HepG2 (cell line): ENCODE measurements around the gene CCDC18. TPM values are rescaled to one million over a fixed set of nuclear protein-coding genes. Genes with fewer than 3 reads are reported as not detected.

Source experiments
- MBNL3 ChIP-seq: fragments of 250-450 bp; sonication (Bioruptor Pico); conservative IDR thresholded peaks from 2 replicates; pipeline ENCODE4 v1.8.0; 2022; ENCODE audit warnings: mild to moderate bottlenecking, inconsistent platforms
- NR2C2 ChIP-seq: sonication (generic); formaldehyde crosslinking; IDR thresholded peaks from 2 replicates; pipeline ENCODE4 v1.4.0; 2020; ENCODE audit warnings: missing genetic modification reagents, mild to moderate bottlenecking, moderate library complexity, borderline replicate concordance
- POGZ ChIP-seq: sonication (generic); formaldehyde crosslinking; IDR thresholded peaks from 2 replicates; pipeline ENCODE4 v1.4.0; 2020; ENCODE audit warnings: mild to moderate bottlenecking, missing genetic modification reagents
- SNAI1 ChIP-seq: sonication (generic); formaldehyde crosslinking; IDR thresholded peaks from 2 replicates; pipeline ENCODE4 v1.5.0; 2020; ENCODE audit warnings: mild to moderate bottlenecking, missing genetic modification reagents, borderline replicate concordance
- ZNF142 ChIP-seq: sonication (generic); formaldehyde crosslinking; IDR thresholded peaks from 2 replicates; pipeline ENCODE4 v1.4.0; 2020; ENCODE audit warnings: missing genetic modification reagents
- ZNF205 ChIP-seq: IDR thresholded peaks from 2 replicates; pipeline ENCODE4 v1.6.1; 2018; ENCODE audit warnings: missing biosample characterization, missing genetic modification reagents
- ZNF263 ChIP-seq: sonication (generic); formaldehyde crosslinking; IDR thresholded peaks from 2 replicates; pipeline ENCODE4 v1.4.0; 2020; ENCODE audit warnings: missing genetic modification reagents
- ZNF3 ChIP-seq: IDR thresholded peaks from 2 replicates; pipeline ENCODE4 v1.7.0; 2017; ENCODE audit warnings: inconsistent platforms
- ZNF318 ChIP-seq: sonication (generic); formaldehyde crosslinking; IDR thresholded peaks from 2 replicates; pipeline ENCODE4 v1.4.0; 2020; ENCODE audit warnings: mild to moderate bottlenecking, missing genetic modification reagents
- ZNF343 ChIP-seq: sonication (generic); formaldehyde crosslinking; IDR thresholded peaks from 2 replicates; pipeline ENCODE4 v1.4.0; 2020; ENCODE audit warnings: mild to moderate bottlenecking, missing genetic modification reagents
- ZNF616 ChIP-seq: sonication (generic); formaldehyde crosslinking; IDR thresholded peaks from 2 replicates; pipeline ENCODE4 v1.5.0; 2020; ENCODE audit warnings: low read depth, mild to moderate bottlenecking, missing genetic modification reagents
- ZSCAN21 ChIP-seq: sonication (generic); formaldehyde crosslinking; IDR thresholded peaks from 2 replicates; pipeline ENCODE4 v1.8.0; 2022; ENCODE audit warnings: mild to moderate bottlenecking, missing genetic modification reagents, moderate library complexity, borderline replicate concordance
- polyA plus RNA-seq, 8 experiments: library from polyadenylated mRNA; depleted of rRNA in 3 of 8; stranded (reverse) in 7 of 8; unstranded in 1 of 8; fragments of >200 nt; fragmentation: Illumina TruSeq in 4 of 8; extraction: Trizol in 4 of 8; gene quantifications; 2 replicates each; pipeline versions ENCODE4 v1.2.1 to v1.2.3, GENCODE V29; 2011 to 2016; ENCODE audit warnings: low read depth in 4 of 8, missing spikeins in 1 of 8, mixed read lengths in 1 of 8; ENCODE audit not compliant: insufficient read depth in 1 of 8
- total RNA-seq, 5 experiments: library from RNA; depleted of rRNA; stranded (reverse); fragments of >200 nt; fragmentation: Illumina TruSeq; extraction: Trizol; gene quantifications; 2 replicates each; pipeline ENCODE4 v1.2.3, GENCODE V29; 2016; ENCODE audit warnings: low read depth in 1 of 5
- TF ChIP-seq, protein P1 (sequence below): sonication (generic); formaldehyde crosslinking; IDR thresholded peaks from 2 replicates; pipeline ENCODE4 v1.4.0; 2020; ENCODE audit warnings: low read depth, mild to moderate bottlenecking, missing genetic modification reagents

The CCDC18 gene
- total and polyA plus RNA-seq, 2 of the 13 experiments (the other 11 are each of a cell fraction or from before 2014, with no cell fraction given) = 1.9 to 18.4 TPM

GRCh38 chr1:93179886-93180722 is 420 bp upstream of the CCDC18 start, which contains the start of gene TMED5 (continued):
- TF ChIP-seq ZNF142 (CRISPR knock-in tag) (peak; percentile 61; the same call in 1 of the 2 replicates), NR2C2 (CRISPR knock-in tag) (peak; percentile 74; the same call in 1 of the 2 replicates), ZNF263 (CRISPR knock-in tag) (peak; percentile 81), ZNF318 (CRISPR knock-in tag) (peak; percentile 51; the same call in 1 of the 2 replicates), MBNL3 (CRISPR knock-in tag) (no peak), ZNF205 (CRISPR knock-in tag) (peak; percentile 78), POGZ (CRISPR knock-in tag) (peak; percentile 48; the same call in 1 of the 2 replicates), ZNF3 (no peak), ZSCAN21 (CRISPR knock-in tag) (no peak; the same call in none of the 2 replicates), ZNF343 (CRISPR knock-in tag) (peak; percentile 90), ZNF616 (no peak; the same call in 1 of the 2 replicates), SNAI1 (peak; percentile 98)
- TF ChIP-seq, protein P1, sequence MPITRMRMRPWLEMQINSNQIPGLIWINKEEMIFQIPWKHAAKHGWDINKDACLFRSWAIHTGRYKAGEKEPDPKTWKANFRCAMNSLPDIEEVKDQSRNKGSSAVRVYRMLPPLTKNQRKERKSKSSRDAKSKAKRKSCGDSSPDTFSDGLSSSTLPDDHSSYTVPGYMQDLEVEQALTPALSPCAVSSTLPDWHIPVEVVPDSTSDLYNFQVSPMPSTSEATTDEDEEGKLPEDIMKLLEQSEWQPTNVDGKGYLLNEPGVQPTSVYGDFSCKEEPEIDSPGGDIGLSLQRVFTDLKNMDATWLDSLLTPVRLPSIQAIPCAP (CRISPR knock-in tag) = no peak
